BLaER1 treated with 17β-estradiol and CSF1 and Interleukin-3, amounts not matched to agents 10 nM and 100 nM (cell line): ENCODE results near the gene XPA.

Experiments used
- H3K27ac ChIP-seq, 11 experiments: shearing (Covaris generic); formaldehyde crosslinking; 2 replicates each; pipeline ENCODE4 v1.8.1; 2022
- H3K27me3 ChIP-seq, 11 experiments: shearing (Covaris generic); formaldehyde crosslinking; 2 replicates each; pipeline ENCODE4 v1.8.1; 2022
- H3K36me3 ChIP-seq, 11 experiments: shearing (Covaris generic); formaldehyde crosslinking; 2 replicates each; pipeline ENCODE4 v1.8.1; 2022
- H3K4me1 ChIP-seq, 10 experiments: shearing (Covaris generic); formaldehyde crosslinking; 2 replicates each; pipeline ENCODE4 v1.8.1; 2022
- H3K4me2 ChIP-seq, 11 experiments: shearing (Covaris generic); formaldehyde crosslinking; 2 replicates each; pipeline ENCODE4 v1.8.1; 2022
- H3K4me3 ChIP-seq, 10 experiments: shearing (Covaris generic); formaldehyde crosslinking; 2 replicates each; pipeline ENCODE4 v1.8.1; 2022
- H3K9ac ChIP-seq, 11 experiments: shearing (Covaris generic); formaldehyde crosslinking; 2 replicates each; pipeline ENCODE4 v1.8.1; 2022
- H3K9me3 ChIP-seq, 11 experiments: shearing (Covaris generic); formaldehyde crosslinking; replicated peaks in 1 of 11; 2 replicates each; pipeline ENCODE4 v1.8.1; 2022
- H4K20me1 ChIP-seq, 11 experiments: shearing (Covaris generic); formaldehyde crosslinking; 2 replicates each; pipeline ENCODE4 v1.8.1; 2022
- Cebpa-rat ChIP-seq, 11 experiments: shearing (Covaris generic); IDR thresholded peaks; 2 replicates each; pipeline ENCODE4 v1.8.1; 2022

Gene XPA

GRCh38 chr9:97735070-97735600 lies 38.0 kb upstream of the XPA start:
- no peak overlapping the region for H3K4me2 ChIP-seq
- no peak overlapping the region for H3K27ac ChIP-seq
- no peak overlapping the region for H3K4me3 ChIP-seq
- TF ChIP-seq Cebpa-rat (IDR thresholded peaks at IDR 0.05), result no peak
- no peak overlapping the region for H3K9ac ChIP-seq
- peaks cover 0 to 6% (median 0%) of the 10 kb centered on the region in 11 experiments; a peak in 4 of 22 replicates for H3K9me3 ChIP-seq
- no peaks in the 10 kb centered on the region for H3K27me3 ChIP-seq
- H4K20me1 ChIP-seq, result no peaks in the 10 kb centered on the region
- no peaks in the 10 kb centered on the region for H3K4me1 ChIP-seq
- H3K36me3 ChIP-seq, result no peaks in the 10 kb centered on the region

- no peaks in the 10 kb centered on the region for H3K36me3 ChIP-seq
- H3K4me2 ChIP-seq, result no peak overlapping the region
- no peaks in the 10 kb centered on the region for H3K27me3 ChIP-seq
- peaks cover 0 to 6% (median 0%) of the 10 kb centered on the region in 11 experiments; a peak in 4 of 22 replicates for H3K9me3 ChIP-seq
- H3K27ac ChIP-seq, result no peak overlapping the region
- no peak for TF ChIP-seq Cebpa-rat (IDR thresholded peaks at IDR 0.05)
- no peak overlapping the region for H3K9ac ChIP-seq
- no peak overlapping the region for H3K4me3 ChIP-seq
- H3K4me1 ChIP-seq, result no peaks in the 10 kb centered on the region
- no peaks in the 10 kb centered on the region for H4K20me1 ChIP-seq
Measured at GRCh38 chr9:97726716-97727115, 29.6 kb upstream of the XPA start.

- no peaks in the 10 kb centered on the region for H3K36me3 ChIP-seq
- no peak for TF ChIP-seq Cebpa-rat (IDR thresholded peaks at IDR 0.05)
- no peak overlapping the region for H3K4me2 ChIP-seq
- H3K27me3 ChIP-seq, result no peaks in the 10 kb centered on the region
- no peak overlapping the region for H3K9ac ChIP-seq
- H3K9me3 ChIP-seq, result peaks cover 0 to 12% (median 0%) of the 10 kb centered on the region in 11 experiments; a peak in 8 of 22 replicates
- no peak overlapping the region for H3K27ac ChIP-seq
- no peaks in the 10 kb centered on the region for H4K20me1 ChIP-seq
- H3K4me3 ChIP-seq, result no peak overlapping the region
- H3K4me1 ChIP-seq, result no peaks in the 10 kb centered on the region
Measured at GRCh38 chr9:97723819-97724218, 26.7 kb upstream of the XPA start.

DNA sequence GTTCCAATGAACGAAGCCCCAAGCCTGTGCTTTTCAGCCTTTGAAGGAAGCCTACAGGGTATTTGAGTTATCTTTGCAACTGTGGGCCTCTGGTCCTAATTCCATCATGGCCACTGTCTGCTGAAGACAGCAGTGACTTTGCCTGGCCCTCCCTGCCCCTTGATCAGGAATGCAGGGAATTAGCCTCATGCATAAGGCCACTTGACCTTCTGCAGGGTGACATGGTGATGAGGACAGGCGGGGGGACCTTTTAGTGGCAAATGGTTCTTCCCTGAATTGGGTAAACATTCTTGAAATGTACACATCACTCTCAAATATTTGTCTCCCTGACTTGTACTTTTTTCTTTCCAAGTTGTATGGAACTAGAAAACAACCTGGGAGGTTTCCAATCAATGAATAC lies 25.2 kb upstream of the XPA start:
- Histone ChIP-seq H4K20me1 (no peaks in the 10 kb centered on the region), H3K9ac (no peak overlapping the region), H3K36me3 (no peaks in the 10 kb centered on the region), H3K27ac (no peak overlapping the region), H3K4me3 (no peak overlapping the region), H3K4me2 (no peak overlapping the region), H3K9me3 (peaks cover 0 to 12% (median 0%) of the 10 kb centered on the region in 11 experiments; a peak in 8 of 22 replicates), H3K4me1 (no peaks in the 10 kb centered on the region), H3K27me3 (no peaks in the 10 kb centered on the region)
- no peak for TF ChIP-seq Cebpa-rat (IDR thresholded peaks at IDR 0.05)

DNA sequence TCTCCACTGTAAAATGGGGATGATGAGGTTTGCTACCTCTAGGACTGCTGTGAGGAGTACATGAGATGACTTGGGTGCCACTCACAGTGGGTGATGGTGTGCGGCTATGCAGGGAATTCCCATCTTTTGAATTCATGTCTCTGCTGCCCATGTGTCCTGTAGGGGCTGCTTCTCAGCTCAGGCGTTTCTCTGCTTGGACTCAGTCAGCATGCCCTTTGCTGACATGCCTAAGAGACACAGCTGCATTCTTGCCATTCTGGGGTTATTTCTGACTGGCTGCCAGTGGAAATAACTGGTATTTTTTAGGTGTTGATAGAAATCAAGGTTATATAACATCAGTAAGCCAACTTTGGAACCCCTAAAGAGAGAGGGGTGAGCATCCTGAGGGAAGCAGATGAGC lies 24.3 kb upstream of the XPA start:
- no peak overlapping the region for H3K4me3 ChIP-seq
- no peaks in the 10 kb centered on the region for H4K20me1 ChIP-seq
- H3K27ac ChIP-seq, result no peak overlapping the region
- H3K9me3 ChIP-seq, result peaks cover 0 to 12% (median 0%) of the 10 kb centered on the region in 11 experiments; a peak in 8 of 22 replicates
- no peaks in the 10 kb centered on the region for H3K4me1 ChIP-seq
- no peak overlapping the region for H3K9ac ChIP-seq
- H3K27me3 ChIP-seq, result no peaks in the 10 kb centered on the region
- H3K4me2 ChIP-seq, result no peak overlapping the region
- no peaks in the 10 kb centered on the region for H3K36me3 ChIP-seq
- no peak for TF ChIP-seq Cebpa-rat (IDR thresholded peaks at IDR 0.05)

GRCh38 chr9:97717866-97718265 lies 20.7 kb upstream of the XPA start:
- H4K20me1 ChIP-seq, result no peaks in the 10 kb centered on the region
- H3K4me2 ChIP-seq, result no peak overlapping the region
- no peak overlapping the region for H3K4me3 ChIP-seq
- no peak for TF ChIP-seq Cebpa-rat (IDR thresholded peaks at IDR 0.05)
- H3K27me3 ChIP-seq, result no peaks in the 10 kb centered on the region
- H3K36me3 ChIP-seq, result no peaks in the 10 kb centered on the region
- no peak overlapping the region for H3K9ac ChIP-seq
- no peak overlapping the region for H3K27ac ChIP-seq
- H3K4me1 ChIP-seq, result peaks cover 0 to 7% (median 5%) of the 10 kb centered on the region in 10 experiments; a peak in 8 of 20 replicates
- peaks cover 0 to 12% (median 0%) of the 10 kb centered on the region in 11 experiments; a peak in 8 of 22 replicates for H3K9me3 ChIP-seq

DNA sequence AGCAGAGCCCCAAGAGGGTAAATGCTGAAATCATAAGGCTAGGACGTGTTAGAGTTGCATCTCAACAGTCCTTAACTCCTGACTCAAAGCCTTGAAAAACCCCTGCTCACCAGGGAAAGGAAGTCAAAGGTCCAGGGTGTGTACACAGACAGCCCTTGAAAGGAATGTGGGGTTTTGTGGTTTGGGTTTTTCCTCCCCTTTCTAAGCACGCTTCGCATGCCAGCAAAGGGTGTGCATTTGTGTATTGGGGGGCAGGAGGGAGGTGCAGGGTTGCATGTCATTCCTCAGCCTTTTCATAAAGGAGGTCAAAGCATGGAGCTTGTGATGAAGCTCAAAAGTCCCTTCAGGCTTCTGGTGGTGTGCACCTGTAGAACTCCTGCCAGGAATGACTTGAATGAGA lies 17.3 kb upstream of the XPA start:
- H3K27ac ChIP-seq, result no peak overlapping the region
- no peak overlapping the region for H3K4me3 ChIP-seq
- H3K36me3 ChIP-seq, result no peaks in the 10 kb centered on the region
- H3K9me3 ChIP-seq, result no peaks in the 10 kb centered on the region
- no peaks in the 10 kb centered on the region; a peak in 1 of 22 replicates for H4K20me1 ChIP-seq
- no peak for TF ChIP-seq Cebpa-rat (IDR thresholded peaks at IDR 0.05)
- no peaks in the 10 kb centered on the region for H3K27me3 ChIP-seq
- peak overlapping the region in 8 of 11 experiments; percentile 4 to 28 (median 9); a peak in 5 of 22 replicates for H3K4me2 ChIP-seq
- H3K4me1 ChIP-seq, result peaks cover 0 to 9% (median 5%) of the 10 kb centered on the region in 10 experiments; a peak in 8 of 20 replicates
- no peak overlapping the region for H3K9ac ChIP-seq

GRCh38 chr9:97711223-97711626 lies 14.1 kb upstream of the XPA start:
- Histone ChIP-seq H4K20me1 (no peaks in the 10 kb centered on the region; a peak in 1 of 22 replicates), H3K9ac (no peak overlapping the region), H3K9me3 (no peaks in the 10 kb centered on the region), H3K4me1 (peaks cover 0 to 9% (median 5%) of the 10 kb centered on the region in 10 experiments; a peak in 8 of 20 replicates), H3K4me2 (no peak overlapping the region), H3K4me3 (no peak overlapping the region), H3K36me3 (no peaks in the 10 kb centered on the region), H3K27me3 (peaks cover 0 to 16% (median 0%) of the 10 kb centered on the region in 11 experiments; a peak in 5 of 22 replicates), H3K27ac (no peak overlapping the region)
- no peak for TF ChIP-seq Cebpa-rat (IDR thresholded peaks at IDR 0.05)

- Histone ChIP-seq H3K27ac (no peak overlapping the region), H3K4me1 (peaks cover 0 to 9% (median 6%) of the 10 kb centered on the region in 10 experiments; a peak in 15 of 20 replicates), H3K9me3 (no peaks in the 10 kb centered on the region), H3K27me3 (peaks cover 0 to 17% (median 0%) of the 10 kb centered on the region in 11 experiments; a peak in 5 of 22 replicates), H3K36me3 (no peaks in the 10 kb centered on the region), H3K9ac (no peak overlapping the region), H4K20me1 (no peaks in the 10 kb centered on the region; a peak in 1 of 22 replicates), H3K4me2 (no peak overlapping the region), H3K4me3 (no peak overlapping the region)
- no peak for TF ChIP-seq Cebpa-rat (IDR thresholded peaks at IDR 0.05)
Measured at GRCh38 chr9:97710356-97711222, 13.4 kb upstream of the XPA start.
